ENCODE data around the gene TSKU.
"Not testable (repeated sequence)": the region's sequence is repeated elsewhere in the genome, so short reads cannot be mapped to it uniquely, and the experiment has no call there.

Gene TSKU

DNA sequence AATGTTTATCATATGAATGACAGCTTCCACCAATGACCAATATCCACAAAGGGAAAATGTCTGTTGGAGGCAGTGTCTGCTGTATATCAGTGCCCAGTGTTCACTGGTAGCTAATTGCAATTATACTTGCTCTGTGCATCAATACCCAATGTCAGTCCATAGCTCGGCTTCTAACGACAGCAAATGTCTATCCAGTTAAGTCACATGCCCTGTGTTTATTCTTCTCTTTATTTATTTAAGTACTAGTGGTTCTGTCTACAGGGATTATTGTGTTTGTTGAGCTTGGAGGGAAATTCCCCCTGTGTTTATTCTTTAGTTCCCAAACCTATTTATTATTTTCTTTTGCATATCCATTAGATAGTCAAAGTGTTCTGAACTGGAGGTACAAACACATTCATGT is 18.6 kb downstream of the TSKU start:
- no peak for DNase-seq (ENCODE audit: low spot score)

DNA sequence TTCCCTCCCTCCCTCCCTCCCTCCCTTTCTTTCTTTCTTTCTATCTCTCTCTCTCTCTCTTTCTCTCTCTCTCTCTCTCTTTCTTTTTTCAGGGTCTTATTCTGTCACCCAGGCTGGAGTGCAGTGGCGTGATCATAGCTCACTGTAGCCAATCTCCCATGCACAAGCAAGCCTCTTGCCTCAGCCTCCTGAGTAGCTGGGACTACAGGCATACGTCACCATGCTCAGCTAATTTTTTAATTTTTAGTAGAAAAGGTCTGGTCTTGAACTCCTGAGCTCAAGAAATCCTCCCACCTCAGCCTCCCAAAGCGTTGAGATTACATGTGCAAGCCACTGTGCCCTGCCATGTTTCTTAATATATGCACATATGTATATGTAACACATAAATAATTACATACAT is 19.0 kb downstream of the TSKU start:
- DNase-seq (ENCODE audit: low spot score): no peak

DNA sequence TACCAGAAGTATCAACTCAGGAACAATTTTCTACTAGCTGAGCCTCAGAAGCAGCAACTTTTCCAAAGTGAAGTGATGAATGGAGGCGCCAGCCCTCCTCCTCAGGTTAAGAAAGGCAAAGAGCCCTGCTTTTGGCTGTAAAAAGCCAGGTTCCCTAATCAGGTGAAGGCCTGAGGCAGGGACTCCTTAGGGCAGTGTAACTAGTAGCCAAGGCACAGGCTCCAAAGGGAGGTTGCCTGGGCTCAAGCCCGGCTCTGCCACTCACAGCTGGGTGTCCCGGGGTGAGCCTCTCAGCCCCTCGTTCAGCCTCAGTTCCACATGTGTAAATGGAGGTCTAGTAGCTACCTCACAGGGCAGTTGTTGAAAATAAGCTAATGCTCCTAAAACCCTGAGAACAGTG is 19.5 kb downstream of the TSKU start:
- no peak for DNase-seq (ENCODE audit: low spot score)

DNA sequence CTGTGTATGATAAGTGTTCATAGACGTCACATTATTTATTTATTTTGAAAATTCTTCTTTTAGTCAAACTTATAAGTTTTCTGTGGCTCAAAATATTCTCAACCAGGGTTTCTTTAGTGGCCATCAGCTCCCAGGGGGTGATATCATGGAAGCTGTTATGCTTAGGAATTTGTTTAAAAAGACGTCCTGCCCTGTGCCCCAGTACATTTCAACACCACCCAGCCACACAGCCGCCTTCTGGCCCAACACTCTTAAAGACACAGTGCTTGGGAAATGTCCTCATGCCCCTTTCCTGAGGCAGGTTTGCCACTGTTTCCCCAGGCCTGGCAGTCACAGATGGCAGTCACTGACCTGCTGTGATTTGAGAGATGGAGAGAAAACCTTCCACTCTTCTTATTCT is 19.9 kb downstream of the TSKU start:
- DNase-seq (ENCODE audit: low spot score): no peak

DNA sequence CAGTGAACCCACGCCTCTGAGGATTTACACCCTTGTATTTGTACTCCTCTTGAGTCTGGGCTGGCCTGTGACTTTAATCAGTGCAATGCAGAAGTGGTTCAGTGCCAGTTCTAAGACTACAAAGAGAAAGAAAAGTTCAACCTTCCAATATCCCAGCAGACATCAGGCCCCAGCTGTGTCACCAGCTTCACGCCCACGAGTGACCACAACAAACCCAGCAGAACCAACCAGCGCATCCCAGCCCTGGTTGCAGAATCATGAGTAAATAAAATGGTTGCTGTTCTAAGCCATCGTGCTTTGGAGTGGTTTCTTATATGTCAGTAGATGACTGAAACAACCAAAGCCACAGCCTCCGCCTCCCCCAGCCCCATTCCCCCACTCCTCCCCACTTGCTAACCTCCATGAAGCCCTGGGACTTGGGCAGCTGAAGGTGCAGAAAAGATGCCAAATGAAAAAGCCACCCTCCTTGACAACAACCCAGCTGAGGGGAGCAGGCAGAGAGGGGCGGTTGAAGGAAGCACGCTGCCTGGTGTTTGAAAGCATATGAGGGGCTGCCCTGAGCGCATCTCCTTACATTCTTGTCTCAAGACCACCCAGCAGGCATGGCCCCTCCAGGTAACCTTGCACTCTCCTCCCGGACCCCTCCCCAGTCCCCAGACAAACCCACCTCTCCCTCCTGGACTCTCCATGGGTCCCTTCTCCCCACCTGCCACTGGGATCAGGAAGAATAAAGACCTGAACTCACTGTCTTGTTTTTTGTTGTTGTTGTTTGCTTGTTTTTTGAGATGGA is 20.9 kb downstream of the TSKU start:
- no peak for DNase-seq (ENCODE audit: low spot score)

DNA sequence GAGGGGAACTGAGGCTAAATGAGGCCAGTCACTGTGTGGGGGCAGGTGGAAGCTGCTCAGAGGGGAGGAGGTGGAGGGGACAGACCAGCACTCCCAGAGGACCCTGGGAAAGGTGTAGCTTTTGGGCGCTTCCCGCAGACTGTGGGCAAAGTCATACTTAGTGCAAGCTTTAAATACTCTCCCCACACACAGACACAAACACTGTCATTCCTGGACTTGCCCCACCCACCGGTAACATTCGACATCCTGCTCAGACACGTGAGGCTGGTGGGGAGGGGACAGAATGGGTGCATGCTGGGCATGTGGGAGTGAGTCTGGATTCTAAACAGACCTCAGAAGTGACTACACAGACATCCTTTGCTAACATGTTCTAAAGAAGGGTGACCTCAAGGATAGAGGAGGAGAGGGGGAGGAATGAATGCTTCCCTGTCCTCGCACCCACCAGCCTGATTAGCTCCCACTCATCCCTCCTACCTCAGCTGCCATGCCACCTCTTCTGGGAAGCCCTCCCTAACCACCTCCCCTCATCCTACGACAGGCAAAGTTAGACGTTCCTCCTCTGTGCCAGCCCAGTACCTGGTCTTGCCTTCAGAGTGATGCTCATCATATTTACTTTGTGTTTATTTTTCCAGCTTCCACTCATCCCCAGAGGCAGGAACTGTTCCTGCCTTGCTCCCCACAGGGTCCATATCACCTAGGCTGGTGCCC is 22.2 kb downstream of the TSKU start:
- no peak for DNase-seq (ENCODE audit: low spot score)

DNA sequence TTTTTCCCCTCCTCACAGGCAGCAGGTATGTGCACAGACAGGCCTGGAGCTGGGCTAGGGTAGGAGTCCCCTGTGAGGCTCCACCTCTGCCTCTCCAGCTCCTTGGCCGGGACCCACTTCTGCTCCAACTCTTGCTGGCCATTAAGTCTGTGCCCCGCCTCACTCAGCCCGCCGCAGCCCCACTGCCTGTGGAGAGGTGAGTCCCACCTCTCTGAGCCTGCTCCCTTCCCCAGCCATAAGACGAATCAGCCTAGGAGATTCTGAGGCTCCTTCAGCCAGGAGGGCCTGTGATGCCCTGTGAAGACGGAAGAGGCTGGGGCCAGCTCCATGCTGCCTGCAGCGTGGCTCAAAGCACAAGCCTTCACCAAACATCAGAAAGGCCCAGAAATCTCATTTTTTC is 23.0 kb downstream of the TSKU start:
- DNase-seq (ENCODE audit: low spot score): no peak

DNA sequence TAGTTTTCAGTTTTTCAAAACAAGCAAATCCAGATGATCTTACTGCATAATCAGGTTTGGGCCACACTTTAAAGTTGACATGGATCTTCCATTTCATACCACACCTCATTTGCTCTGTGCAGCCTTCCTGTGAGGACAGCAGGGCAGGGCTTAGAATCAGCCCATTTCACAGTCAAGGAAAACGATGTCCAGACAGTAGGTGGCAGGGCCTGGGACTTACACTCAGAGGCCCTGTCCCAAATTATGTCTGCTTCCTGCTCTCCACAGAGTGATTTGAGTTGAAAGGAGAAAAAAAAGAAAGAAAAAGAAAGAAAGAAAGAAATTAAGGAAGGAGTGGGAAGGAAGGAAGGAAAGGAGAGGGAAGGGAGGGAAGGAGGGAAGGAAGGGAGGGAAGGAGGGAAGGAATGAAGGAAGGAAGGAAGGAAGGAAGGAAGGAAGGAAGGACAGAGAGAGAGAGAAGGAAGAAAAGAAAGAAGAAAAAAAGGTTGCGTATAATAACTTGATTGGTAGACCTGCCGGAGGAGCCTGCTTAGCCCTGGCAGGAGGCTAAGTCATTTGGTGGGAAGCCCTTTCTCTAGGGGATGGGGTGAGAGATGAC is 23.6 kb downstream of the TSKU start:
- no peak for DNase-seq (ENCODE audit: low spot score)

DNA sequence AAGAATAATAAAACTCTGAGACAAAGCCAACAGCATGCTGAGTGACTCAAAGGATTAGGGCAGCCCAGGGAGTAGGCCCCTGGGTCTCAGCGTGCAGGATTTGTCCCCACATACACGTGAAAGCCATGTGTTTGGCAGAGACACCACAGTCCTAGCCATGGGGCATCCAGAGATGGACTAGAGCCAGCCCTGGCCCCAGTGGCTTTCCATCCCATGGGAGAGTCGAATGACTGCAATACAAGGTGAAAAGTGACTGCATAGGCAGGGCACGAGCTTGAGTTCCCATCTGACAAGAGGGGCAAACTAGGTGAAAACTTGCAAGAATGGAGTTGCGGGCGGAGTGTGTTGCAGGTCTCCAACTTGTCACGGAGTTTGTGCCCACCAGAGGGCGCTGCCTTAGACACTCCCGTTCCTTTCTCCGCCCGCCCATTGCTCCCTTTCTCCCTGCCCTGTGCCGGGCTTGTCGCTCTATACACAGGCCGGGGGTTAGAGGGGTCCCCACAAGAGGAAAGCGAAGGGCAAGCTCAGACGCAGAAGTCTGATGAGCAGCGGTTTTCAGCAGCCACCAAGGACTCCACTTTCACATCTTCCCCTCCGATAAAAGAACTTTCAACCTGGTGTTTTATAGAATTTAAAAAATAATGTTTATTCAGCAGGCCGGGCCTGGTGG is 24.2 kb downstream of the TSKU start:
- peak; percentile 83 for DNase-seq (ENCODE audit: low spot score)

DNA sequence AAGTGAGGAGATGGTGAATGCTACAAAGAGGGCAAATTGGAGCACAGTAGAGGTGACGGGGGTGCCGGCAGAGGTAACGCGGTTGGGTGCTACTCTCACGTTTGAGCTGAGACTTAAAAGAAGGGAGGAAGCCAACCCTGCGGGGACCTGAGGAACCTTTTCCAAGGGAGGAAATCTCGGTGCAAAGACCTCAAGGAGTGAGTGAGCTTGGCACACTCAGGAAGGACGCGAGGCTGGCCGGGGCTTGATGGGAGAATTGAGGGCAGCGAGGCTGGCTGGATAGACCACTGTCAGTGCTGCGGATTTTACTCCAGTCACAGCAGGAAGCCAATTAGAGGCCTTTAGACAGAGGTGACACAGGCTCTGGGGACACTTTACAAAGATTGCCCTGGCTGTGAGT is 25.0 kb downstream of the TSKU start:
- no peak for DNase-seq (ENCODE audit: low spot score)

DNA sequence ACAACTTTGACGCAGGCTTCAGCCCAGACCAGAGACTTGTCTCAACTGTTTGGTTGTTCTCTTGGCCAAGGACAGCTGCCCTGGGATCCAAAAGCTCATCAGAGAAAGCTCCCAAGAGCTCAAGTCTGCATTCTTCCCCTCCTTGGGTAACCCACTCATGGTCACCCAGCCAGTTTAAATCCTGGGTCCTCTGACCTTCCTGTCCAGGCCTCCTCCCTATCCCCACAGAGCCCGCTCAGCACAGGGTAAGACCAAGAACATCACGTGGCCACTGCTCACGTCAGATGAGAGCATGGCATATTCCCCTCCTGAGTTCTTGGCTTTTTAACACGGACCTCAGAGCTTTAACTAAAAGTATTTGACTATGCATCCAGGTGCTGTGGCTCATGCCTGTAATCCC is 25.8 kb downstream of the TSKU start:
- DNase-seq (ENCODE audit: low spot score): no peak

DNA sequence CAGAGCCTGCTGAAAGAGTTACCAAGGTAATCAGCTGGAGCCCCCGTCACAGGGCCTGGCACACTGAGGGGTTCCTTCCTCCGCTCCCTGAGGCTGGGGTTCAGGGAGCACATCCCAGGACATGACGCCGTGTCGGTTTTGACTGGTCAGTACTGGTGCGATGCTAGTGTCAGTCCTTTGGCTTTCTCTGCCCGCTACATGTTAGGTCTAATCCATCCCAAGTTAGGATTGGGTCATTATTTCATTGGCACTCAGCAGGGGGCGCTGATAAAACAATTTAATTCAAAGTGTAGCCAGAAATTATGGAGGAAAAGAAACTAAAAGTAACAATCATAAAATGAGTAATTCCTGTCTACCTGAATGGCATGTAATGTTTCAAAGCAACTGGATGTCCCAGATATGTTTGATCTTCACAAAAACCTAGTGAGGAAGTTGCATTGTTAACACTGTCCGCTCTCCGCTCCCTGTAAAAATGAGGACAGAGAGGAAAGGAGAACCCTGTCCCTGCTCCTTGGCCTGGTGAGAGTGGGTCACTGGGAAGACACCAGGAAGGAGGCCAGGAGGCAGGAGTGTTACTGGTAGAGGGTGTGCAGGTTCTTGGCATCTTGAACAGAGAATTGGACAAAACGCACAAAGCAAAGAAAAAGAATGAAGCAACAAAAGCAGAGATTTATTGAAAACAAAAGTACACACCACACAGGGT is 27.1 kb downstream of the TSKU start:
- peak; percentile 47 for DNase-seq (ENCODE audit: low spot score)

DNA sequence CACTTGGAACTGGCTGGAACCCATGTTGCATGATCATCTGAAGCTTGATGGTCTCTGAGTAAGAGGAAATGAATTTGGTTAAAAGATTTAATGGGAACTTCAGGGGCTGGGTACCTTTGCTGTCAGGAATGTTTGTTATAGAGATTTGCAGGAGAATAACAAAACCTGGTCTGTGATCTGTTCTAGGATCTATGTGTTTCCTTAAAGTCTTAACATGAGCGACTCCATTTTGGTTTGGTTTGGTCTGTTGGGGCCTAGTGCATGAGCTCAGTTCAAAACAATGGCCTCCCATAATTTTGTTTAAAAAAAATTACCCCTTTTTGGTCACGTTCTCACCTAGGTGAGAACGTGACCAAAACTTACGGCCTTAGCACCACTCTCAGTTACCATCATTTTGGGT is 28.1 kb downstream of the TSKU start:
- DNase-seq (ENCODE audit: low spot score): no peak

DNA sequence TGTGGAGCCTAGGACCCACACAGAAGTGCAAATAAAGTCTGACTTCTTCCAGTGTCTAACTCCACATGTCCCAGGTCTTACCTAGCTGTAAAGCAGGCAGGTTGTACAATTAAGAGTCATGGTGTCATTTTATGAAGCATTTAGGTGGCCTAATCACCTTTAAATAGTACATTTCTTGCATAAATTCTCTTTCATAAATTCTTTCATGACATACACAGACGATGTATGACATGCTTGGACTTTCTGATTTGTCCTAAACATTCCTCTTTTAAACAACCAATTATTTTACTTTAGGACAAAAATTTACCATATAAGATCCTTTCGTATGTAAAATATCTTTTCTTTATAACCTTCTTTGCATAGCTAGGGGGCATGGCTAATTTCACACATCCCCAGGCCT is 31.3 kb downstream of the TSKU start:
- DNase-seq (ENCODE audit: low spot score): no peak

DNA sequence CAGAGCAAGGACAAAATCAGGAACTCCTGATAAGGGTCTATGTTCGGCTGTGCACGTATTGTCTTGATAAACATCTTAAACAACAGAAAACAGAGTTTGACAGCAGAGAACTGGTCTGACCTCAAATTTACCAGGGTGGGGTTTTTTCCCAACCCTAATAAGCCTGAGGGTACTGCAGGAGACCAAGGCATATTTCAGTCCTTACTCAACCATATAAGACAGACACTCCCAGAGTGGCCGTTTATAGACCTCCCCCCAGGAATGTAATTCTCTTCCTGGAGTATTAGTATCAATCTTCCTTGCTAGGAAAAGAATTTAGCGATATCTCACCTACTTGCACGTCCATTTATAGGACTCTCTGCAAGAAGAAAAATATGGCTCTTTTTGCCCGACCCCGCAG is 32.5 kb downstream of the TSKU start:
- not testable (repeated sequence) for DNase-seq (ENCODE audit: low spot score)

DNA sequence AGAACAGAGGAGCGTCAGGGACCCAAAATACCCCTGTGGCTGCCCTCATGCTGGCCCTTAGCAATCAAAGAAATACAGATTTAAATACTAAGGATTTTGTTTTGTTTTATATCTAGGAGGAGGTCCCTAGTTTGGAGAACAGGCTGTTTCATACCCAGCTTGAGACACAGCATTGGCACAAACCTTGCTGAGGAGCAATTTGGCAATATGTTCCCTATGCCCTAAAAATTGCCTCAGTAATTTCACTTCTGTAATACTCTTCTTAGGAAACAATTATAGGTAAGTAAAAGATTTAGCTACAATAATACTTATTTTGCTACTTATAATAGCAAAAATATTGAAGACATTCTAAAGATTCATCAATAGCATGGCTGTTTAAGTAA is 37.0 kb downstream of the TSKU start:
- no peak for DNase-seq (ENCODE audit: low spot score)

DNA sequence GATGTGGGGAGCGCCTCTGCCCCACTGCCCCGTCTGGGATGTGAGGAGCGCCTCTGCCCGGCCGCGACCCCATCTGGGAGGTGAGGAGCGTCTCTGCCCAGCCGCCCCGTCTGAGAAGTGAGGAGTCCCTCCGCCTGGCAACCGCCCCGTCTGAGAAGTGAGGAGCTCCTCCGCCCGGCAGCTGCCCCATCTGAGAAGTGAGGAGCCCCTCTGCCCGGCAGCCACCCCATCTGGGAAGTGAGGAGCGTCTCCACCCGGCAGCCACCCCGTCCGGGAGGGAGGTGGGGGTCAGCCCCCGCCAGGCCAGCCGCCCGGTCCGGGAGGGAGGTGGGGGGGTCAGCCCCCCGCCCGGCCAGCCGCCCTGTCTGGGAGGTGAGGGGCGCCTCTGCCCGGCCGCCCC is 38.2 kb downstream of the TSKU start:
- DNase-seq (ENCODE audit: low spot score): not testable (repeated sequence)

DNA sequence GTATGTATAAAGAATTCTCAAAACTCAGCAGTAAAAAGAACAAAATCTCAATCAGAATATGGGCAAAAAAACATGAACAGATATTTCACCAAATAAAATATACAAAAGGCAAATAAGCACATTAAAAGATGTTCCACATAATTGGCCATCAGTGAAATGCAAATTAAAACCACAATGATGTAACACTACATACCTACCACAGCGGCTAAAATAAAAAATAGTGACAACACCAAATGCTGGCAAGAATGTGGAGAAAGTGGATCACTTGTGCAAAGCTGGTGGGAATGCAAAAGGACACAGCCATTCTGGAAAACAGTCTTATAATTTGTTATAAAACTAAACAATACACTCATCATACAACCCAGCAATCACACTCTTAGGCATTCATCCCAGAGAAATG is 39.2 kb downstream of the TSKU start:
- no peak for DNase-seq (ENCODE audit: low spot score)

DNA sequence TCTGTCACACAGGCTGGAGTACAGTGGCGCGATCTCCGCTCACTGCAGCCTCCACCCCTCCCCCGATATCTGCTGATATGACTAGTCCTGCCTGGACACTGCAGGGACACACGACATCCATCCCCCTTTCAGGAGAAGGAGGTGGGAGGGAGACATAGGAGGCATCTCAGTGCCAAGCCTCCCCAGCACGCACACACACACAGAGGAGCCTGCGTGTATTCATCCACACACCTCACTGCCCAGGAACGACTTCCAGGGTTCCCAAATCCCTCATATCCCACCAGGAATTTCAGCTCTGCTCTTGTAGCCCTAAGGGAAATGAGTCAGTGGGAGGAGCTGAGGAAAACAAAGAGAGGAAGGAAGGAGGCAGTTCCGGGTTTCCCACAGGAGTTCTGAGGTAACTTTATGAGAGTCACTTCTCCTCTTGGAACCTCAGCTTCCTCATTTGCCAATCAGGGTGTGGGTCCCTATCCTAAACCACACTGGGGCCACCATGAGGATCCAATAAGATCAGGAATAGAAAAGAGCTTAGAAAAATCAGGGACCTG is 40.4 kb downstream of the TSKU start:
- no peak for DNase-seq (ENCODE audit: low spot score)

DNA sequence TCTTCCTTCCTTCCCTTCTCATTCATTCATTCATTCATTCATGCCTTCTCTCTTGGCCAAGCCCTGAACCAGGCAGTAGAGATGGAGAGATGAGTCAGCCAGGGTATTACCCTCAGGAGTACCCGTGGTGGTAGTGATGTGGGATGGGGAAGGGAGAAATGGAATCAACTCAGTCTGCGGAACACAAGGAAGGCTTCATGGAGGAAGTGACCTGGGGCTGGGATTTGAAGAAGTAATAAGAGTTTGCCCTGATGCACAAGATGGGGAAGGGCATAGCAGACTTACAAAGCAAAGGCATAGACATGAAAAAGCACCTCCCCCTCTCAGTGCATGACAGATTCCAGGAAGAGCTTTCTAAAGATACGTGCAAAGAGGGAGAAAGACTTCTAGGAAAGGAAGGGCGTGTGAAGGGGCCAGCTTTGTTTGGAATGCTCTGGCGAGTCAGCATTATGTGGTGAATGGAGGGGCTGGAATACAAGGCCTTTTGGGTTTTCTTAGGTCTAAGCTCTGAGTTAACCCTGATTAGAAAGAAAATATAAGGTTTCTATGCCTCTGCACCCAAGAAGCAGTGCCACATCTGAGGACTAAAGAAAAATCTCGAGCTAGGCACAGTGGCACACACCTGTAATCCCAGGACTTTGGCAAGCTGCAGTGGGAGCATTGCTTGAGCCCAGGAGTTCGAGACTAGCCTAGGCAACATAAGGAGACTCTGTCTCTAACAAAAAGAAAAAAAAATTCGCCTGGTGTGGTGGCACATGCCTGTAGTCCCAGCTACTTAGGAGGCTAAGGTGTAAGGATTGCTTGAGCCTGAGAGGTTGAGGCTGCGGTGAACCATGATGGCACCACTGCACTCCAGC is 41.2 kb downstream of the TSKU start:
- no peak for DNase-seq (ENCODE audit: low spot score)

Measured in hematopoietic multipotent progenitor cell treated with erythropoietin and hydrocortisone succinate and interleukin-3 and kit ligand, for 15 days (in vitro differentiated cells).